ENCODE results near the gene SYNGR3. TPM values are rescaled to one million over a fixed set of nuclear protein-coding genes. Genes with fewer than 3 reads are reported as not detected.

Gene SYNGR3
- polyA plus RNA-seq, 1 donor: 2.1 TPM

DNA sequence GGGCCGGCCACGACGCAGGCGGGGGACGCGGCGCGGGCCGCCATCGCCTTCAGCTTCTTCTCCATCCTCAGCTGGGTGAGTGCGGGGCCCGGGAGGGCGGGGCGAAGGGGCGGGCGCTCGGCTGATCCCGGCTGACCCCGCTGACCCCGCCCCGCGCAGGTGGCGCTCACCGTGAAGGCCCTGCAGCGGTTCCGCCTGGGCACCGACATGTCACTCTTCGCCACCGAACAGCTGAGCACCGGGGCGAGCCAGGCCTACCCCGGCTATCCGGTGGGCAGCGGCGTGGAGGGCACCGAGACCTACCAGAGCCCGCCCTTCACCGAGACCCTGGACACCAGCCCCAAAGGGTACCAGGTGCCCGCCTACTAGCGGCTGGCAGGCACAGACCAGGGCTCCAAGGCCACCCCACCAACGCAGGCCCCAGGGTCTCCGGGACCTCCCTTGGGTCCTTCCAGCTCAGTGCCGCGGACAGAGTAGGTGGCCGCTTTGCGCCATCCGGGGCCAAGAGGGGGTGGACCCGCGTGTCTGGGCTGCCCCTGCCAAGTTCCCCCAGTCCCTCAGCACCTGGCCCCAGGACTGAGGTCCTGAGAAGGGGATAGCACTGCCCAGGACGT lies 3.0 kb downstream of the SYNGR3 start:
- no peak for DNase-seq

DNA sequence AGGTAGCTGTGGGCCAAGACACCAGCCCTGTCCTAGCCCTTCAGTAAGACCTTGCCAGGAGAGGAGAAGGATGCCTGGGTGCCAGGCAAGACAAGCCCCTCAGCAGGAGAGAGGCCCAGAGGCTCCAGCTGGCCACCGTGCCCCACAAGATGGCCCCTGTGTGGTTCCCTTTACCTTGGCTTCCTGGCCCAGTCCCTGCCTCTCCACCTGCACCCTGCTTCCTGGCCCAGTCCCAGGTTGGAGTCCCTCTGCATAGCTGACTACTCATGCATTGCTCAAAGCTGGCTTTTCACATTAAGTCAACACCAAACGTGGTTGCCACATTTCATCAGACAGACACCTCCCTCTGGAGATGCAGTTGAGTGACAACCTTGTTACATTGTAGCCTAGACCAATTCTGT lies 4.0 kb downstream of the SYNGR3 start:
- DNase-seq: no peak

DNA sequence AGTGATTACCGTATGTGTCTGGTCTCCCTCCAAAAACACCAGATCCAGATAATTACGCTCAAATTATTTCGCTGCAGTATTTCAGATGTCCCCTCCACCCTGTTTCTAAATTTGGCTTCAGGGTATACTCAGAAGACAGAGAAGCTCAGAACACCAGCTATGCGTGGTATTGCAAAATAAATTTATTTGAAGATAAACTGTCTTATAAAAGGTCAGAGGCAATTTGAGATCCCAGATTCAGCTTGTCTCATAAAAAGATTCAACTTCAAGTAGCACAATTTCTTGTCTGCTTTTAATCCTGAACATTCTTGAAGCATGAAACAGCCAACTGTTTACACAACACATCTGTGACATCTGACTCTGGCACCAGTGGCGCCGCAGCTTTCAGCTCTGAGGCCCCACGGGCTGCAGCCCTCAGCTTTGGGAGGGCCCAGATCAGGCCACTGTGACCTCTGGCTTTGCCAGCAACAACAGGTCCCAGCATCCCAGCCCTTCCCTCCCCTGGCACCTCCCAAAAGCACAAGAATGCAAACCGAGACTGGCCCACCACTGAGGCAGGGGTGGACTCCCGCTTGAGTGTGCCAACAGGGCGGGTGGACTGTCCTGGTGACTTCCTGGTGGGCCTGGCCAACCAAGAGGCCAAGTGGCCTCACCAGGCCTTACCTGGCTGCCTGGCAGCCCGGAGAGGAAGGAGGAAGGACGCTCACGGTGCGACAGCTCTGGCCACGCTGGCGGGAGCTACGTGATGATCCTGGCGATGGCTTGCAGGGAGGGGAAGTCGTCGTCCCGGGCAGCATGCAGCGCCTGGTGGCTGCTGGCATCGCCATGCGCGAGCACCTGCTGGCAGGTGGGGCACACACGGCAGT lies 8.0 kb downstream of the SYNGR3 start:
- DNase-seq: no peak

DNA sequence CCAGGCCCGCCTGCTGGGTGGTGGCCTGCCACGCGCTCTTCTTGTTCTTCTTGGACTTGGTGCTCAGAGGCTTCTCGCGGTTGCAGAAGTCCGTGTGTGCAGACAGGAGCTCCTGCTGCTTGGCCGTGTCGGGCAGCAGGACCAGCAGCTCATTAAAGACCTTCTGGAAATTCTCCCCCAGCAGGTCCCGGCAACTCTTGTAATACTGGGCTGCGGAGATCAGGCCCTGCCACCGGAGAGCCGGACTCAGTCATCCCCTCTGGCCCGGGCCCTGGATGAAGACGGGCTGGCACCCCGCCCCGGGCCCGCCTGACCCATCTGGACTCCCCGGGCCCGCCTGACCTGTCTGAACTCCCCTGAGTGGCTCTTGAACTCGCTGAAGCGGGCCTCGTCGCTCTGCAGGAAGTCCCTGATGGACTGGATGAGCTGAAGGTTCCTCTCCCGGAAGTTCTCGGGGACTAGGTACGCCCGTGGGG lies 8.6 kb downstream of the SYNGR3 start:
- no peak for DNase-seq

GRCh38 chr16:1998852-1999801 lies 9.4 kb downstream of the SYNGR3 start:
- no peak for DNase-seq

DNA sequence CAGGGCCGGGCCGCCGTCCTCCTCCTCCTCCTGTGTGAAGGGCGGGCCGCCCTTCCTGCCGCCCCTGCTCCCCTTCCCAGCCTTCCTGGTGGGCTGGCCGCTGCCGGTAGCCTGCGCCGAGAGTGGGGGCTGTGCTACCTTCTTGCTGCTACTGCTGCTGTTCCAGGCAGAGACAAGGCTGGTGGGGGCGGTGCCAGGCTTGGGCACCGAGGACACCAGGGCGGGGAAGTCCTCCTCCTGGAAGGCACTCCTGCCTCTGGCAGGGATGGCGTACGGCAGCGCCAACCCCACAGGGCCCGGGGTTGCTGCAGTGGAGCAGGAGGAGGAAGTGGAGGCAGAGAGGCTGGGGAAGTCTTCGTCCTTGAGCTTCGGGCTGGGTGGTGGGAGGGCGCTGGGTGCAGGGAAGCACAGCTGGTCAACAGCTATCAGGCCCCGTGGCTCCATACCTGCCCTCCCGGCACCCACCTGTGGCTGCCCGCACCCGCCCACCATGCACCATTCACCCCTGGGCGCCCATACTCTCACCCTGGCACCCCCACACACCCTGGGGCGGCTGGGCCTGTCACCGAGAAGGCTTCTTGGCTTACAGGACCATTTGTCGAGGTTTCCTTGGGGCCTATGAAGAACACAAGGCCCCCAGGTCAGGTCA lies 10.2 kb downstream of the SYNGR3 start:
- DNase-seq: no peak

DNA sequence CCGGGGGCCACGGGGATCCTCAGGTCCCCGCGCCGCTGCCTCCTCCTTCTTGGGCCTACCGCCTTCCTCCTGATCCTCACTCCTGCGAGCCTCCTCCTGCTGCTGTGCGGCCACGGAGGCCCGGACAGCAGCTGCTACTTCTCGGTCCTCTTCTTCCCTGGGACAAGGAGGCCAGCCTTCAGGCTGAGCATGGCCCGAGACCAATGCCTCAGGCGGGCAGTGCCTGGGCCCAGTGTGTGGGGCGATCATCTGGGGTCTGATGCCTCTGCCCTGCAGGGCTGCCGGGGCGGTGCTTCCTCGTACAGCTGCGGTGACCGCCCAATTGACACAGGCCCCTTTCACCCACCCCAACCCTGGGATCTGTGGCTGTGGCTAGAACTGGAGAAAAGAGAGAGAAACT lies 11.3 kb downstream of the SYNGR3 start:
- no peak for DNase-seq

- DNase-seq: no peak
These were observed 11.9 kb downstream of the SYNGR3 start for GRCh38 chr16:2001456-2002355.

DNA sequence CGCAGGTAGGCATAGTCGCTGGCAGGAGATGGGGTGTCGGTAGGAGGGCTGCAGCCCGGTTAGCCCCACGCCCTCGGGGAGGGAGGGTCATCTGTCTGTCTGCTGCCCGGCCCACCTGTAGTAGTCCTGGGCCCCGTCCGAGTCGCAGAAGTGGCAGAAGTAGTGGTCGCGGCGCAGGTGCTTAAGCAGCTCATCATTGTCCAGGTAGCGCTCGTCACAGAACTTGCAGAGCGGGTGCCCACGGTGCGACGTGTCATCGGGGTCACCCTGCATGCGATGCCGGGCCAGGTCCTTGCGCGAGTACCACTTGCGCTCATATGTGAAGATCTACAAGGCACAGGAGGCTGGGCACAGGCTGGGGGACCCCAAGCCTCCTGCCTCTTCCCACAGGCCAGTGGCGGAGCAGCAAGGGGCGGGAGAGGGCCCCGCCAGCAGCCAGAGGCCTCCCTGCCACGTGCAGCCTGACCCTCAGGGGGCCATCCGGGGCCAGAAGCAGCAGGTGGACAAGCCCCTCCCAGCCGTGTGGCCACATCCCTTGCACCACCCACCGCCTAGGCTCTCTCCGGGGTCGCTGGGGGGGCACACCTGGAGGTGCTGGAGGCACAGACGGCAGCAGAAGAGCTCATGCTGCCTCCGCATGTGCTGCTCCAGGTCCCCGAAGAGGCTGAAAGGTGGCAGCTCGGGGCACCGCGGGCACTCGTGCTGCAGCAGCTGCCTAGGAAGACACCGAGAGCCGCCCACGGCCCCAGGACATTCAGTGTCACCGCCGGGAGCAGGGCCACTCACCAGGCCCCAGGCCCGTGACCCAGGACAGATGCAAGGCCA lies 12.8 kb downstream of the SYNGR3 start:
- DNase-seq: no peak

GRCh38 chr16:2003231-2003826 lies 13.6 kb downstream of the SYNGR3 start:
- DNase-seq: no peak

DNA sequence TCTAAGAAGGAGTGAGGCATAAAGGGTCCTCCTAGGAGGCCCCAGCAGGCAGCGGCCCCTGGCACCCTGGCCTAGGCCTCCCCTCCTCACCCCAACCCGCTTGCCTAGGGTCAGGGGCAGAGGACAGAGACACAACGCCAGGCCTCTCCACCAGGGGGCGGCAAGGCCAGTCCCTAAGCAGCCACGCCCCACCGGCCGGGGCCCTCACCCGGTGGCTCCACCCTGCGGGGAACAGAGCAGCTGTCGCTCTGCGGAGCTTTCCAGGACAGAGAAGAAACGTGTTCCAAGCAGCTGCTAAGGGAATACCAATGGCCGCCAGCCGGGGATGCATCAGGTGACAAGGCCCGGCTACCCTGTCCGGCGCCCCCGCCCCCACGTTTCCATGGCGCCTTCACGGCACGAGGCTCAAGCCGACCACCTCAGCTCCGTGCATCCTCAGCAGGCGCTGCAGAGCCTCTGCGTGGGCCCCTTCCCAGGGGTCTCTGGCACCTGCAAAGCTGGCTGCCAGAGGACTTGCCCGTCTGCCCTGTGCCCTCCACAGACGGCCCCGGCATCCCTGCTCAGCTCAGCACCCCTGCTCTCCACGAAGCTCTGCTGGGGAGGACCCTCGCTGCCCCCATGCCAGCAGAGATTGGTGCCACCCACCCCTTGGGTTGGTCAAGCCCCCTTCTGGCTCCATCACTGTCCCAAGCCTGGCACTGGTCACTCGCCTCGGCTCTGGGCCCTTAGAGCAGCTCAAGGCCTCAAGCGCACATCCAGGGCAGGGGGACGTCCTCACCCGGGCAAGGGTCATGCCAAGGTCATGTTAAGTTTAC lies 14.3 kb downstream of the SYNGR3 start:
- peak; percentile 86 for DNase-seq

DNA sequence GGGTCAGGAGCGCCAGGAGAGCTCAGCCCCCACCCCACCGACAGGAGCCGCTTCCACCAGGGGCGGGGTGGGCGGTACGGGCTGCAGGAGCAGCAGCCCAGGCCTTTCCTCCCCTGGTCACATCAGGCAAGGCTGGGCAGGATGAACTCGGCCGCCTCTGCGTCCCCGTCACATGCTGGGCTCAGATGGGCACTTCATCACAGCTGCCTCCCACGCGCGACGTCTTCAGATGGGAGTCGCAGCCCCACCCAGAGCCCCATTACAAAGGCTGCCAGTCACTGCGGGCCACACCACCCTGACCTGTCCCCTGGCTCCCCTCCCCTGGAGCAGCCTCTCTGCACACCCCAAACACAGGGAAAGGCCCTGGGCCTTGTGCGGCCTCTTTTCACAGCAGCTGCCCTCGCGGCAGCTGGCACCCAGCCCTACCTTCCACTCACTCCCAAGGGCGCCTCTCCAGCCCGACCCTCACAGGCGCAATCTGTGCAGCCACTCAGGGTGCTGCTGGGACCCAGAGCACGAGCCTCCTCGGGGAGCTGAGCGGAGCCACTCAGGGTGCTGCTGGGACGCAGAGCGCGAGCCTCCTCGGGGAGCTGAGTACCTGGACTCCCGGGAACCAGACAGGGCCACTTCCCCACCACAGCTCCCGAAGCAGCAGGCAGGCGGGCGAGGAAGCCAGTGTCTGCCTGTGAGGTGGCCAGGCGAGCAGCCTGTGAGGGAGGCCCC lies 15.2 kb downstream of the SYNGR3 start:
- no peak for DNase-seq

- DNase-seq: no peak
These were observed 15.9 kb downstream of the SYNGR3 start for GRCh38 chr16:2005646-2006045.

DNA sequence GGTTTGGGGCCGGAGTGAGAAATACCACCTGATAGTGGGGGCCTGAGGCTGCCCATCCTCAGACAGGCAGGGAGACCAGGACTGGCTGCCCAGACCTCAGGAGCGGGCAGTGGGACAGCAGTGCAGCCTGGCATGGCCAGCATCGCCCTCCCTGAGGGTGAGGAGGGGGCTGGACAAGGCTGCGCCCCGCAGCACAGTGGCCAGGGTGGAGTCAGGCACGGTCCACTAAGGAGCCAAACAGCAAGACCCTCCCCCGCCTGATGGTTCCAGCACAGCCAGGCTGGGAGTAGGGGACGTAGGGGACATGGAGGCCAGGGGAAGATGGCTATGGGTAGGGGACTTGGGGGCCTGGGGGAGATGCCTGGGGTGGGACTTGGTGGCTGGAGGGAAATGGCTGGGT lies 16.5 kb downstream of the SYNGR3 start:
- DNase-seq: no peak

DNA sequence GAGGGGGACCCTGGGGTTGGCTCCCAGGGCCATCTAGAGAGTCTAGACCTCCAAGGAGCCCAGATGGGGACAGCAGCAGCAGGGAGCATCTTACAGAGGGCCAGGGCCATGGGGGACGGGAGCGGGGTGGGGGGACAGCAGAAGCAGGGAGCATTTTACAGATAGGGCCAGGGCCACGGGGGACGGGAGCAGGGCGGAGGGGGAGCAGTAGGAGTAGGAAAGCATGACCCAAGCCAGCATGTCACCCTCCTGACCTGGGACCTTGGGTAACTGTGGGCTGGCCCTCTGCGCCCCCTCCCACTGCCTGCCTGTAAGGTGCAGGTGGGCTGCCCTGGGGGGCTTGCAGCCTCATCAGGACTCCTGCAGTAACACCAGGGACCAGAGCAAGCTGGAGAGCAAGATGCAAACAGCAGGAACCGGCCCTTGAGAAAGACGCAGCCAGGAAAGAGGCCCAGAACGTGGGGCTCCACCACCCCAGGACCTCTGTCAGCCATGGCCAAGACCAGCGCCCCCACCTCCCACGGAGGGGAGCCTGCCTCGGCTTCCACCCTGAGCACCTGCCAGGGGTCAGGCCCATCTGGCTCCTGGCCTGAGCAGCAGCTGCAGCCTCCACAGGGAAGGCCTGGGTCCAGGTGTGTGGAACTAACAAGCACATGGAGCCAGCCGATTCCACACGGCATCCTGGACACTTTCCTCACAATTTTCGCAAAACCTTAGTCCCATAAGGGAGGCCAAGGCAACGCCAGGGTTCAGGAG lies 17.5 kb downstream of the SYNGR3 start:
- no peak for DNase-seq

GRCh38 chr16:2008009-2008526 lies 18.3 kb downstream of the SYNGR3 start:
- DNase-seq: no peak

GRCh38 chr16:2008631-2009163 lies 18.9 kb downstream of the SYNGR3 start:
- DNase-seq: no peak

All from hindlimb muscle (tissue), 1 donor.